Suprapubic skin (tissue), 3 donors: Measurements from ENCODE around the gene OSGIN1.

Experiments used
- CTCF ChIP-seq, 2 donors: fragments of 200-600 bp in 1 of 2; fragments of 450-650 bp in 1 of 2; sonication (generic) in 1 of 2; IDR thresholded peaks; one replicate each; pipeline ENCODE4 v1.5.1; 2016 to 2019; ENCODE audit warnings: antibody characterized with exemption in 2 of 2, mild to moderate bottlenecking in 1 of 2, moderate library complexity in 1 of 2
- POLR2A ChIP-seq, 2 donors: fragments of 450-650 bp; IDR thresholded peaks; one replicate each; pipeline ENCODE4 v1.6.1; 2017; ENCODE audit warnings: antibody characterized with exemption in 2 of 2, mild to moderate bottlenecking in 2 of 2, moderate library complexity in 2 of 2

GRCh38 chr16:84007520-84007919 is 54.5 kb downstream of the OSGIN1 start:
- no peak for TF ChIP-seq CTCF (IDR thresholded peaks at IDR 0.05)
- TF ChIP-seq POLR2A (IDR thresholded peaks at IDR 0.05): no peak
